Activated CD8-positive, alpha-beta memory T cell treated with anti-CD3 and anti-CD28 coated beads, Interleukin-2, amount 50 U/mL, for 24 hours (primary cell): ENCODE results near the gene BHLHE40.

Experiments
- DNase-seq: peaks from one replicate; pipeline ENCODE4 v3.0.0-alpha.2; 2020; ENCODE audit errors: extremely low read depth

Gene BHLHE40

GRCh38 chr3:5001135-5001534 lies 21.9 kb downstream of the BHLHE40 start:
- DNase-seq, result no peak

DNA sequence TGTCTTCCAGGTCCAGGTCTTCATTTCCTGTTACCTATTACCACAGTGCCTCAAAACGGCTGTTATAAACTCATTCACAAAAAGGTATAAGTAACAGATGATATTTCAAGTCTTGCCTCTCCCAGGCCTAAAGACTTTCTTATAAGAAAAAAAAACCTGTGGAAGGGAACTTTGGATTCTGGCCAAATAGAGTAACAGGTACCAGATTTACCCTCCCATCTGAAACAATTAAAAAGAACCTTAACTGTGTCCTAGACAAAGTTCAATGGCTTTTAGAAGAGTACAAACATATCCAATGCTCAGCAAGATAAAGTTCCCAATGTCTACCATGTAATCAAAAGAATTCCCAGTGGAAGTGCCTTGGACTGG lies 22.6 kb downstream of the BHLHE40 start:
- DNase-seq, result no peak

DNA sequence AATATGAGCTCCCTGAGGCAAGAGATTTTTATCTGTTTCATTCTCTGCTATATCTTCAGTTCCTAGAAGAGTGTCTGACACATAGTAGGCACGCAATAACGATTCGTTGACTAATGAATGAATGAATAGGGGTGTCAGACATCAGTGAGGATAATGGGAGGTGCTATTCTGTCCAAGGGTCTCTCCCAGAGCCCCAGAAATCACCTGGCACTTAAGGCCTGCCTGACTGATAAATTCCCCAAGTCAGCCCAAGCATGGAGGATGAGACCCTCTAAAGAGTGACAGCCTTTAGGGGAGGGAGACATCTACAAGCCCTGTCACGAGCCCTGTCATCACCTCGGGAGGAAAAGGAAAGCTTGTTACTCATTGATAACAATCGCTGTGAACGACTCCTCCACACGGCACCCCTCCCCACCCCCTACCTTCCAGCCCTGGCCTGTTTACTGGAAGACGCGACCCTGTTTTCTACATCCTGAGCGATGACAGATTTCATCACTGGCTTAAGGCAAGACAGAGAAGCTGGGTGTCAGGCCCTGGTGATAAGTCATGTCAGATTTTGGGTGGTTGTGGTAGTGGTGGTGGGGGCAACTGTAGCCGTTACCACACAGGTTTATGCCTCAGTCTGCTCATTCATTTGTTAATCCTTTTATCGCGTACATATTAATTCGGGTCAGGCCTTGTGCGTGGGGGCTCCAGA lies 23.1 kb downstream of the BHLHE40 start:
- DNase-seq, result peak; percentile 63

DNA sequence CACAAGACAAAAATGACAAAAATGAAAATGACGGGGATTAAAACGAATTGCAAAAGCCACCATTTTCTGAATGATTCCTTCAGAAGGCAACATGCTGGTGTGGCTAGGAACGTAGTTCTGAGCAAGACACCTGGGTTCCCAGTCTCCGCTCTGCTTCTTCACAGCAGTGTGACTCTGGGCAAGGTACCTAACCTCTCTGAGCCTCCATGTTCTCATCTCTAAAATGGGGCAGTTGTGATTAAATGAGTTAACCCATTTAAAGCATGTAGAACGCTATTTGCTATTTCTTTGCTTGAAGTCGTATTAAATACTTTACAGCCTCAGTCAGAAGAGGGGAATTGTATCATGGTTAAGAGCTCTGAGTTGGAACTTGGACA lies 23.6 kb downstream of the BHLHE40 start:
- no peak for DNase-seq

DNA sequence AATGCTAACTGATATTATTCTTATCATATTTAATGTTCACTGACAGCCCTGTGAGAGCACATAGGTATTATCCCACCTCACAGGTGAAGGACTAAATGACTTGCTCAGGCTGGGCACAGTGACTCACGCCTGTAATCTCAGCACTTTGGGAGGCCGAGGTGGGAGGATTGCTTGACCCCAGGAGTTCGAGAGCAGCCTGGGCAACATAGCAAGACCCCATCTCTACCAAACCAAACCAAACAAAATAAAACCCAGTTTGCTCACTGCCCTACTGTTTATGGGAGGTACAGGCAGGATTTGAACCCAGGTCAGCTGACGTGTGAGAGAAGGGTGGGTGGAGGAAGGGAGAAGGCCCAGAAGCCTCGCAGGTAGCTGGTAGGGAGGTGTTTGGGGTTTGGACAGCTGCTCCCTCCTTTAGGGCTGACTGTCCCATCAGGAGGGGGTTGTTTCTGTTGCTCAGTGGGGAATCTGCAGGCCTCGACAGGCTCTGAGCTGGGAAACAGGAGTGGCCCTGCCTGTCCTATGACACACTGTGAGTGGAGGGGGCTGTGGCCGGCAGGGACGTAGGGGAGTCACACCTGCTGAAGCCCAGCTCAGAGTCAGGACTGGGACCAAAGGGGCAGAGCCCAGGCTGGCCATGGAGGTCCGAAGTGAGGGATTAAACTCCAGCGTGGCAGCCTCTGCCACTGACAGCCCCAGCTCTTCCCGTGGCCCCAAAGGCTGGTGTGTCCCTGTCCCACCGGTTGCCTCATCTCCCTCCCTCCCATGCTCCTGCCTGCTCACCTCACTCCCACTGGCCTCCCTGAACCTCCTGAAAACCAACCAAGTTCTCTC lies 25.3 kb downstream of the BHLHE40 start:
- no peak for DNase-seq

GRCh38 chr3:5005367-5005766 lies 26.1 kb downstream of the BHLHE40 start:
- DNase-seq, result no peak

DNA sequence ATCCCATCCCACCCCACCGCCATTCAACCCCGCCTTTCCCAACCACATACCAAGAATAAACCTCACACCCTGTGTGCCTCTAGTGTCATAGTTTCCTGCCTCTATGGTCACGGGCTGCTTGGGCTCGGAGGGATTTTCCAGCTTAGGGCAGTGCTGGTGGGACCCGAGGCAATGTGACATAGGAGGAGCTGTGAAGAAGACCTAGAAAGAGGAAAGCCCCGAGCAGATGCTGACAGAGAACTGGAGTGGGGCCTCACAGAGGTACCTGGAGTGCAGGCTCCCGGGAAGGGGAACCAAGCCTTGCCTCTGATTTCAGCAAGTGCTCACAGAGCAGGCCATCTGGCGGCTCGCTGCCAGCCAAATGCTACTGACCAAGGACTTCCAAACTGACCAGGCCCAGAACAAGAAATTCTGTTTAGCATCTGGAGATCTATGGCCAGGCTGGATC lies 27.5 kb downstream of the BHLHE40 start:
- DNase-seq, result peak; percentile 49

- no peak for DNase-seq
Observed at GRCh38 chr3:5007873-5008272, 28.6 kb downstream of the BHLHE40 start.

GRCh38 chr3:5009506-5010109 lies 30.4 kb downstream of the BHLHE40 start:
- DNase-seq, result no peak

- no peak for DNase-seq
Observed at GRCh38 chr3:5010140-5010539, 30.9 kb downstream of the BHLHE40 start.

DNA sequence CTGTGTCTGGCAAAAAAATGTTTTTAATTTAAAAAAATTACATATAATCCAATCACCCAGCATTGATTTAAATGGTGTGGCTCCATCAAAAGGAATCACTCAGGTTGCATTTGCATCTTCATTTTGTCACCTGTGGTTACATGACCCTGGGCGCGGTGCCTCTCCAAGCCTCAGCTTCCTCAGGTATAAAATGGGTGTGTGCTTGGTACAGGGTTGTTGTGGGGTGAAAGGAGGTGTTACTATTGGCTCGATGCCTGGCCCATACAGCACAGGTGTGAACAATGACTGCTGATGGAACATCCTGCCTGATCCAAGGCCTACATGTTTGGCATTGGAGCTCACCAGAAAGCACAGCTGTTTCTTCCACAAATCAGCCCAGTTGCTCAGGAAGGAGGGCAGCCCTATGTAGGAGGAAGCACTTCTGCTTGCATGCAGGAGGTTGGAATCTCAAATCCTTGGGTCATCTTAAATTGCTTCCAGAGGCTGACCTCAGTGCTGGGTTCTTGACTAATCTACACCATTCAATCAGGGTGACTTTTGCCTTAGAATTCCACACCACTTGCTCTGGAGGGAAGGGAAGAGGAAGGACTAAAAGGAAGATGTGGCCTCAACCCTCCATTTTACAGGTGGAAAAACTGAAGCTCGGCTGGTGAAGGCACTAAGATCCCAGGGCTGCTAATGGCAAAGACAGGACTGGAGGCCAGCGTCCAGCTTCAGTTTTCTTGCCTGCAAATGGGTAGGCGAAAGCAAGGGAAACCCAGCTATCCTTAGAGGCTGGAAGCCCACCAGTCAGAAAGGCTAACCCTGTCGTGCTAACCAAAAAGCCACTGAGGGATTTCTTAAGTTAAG lies 31.7 kb downstream of the BHLHE40 start:
- no peak for DNase-seq

GRCh38 chr3:5011555-5012256 lies 32.5 kb downstream of the BHLHE40 start:
- no peak for DNase-seq

- DNase-seq, result no peak
Observed at GRCh38 chr3:5012367-5012766, 33.1 kb downstream of the BHLHE40 start.

- DNase-seq, result no peak
Observed at GRCh38 chr3:5013021-5013906, 34.0 kb downstream of the BHLHE40 start.

- DNase-seq, result no peak
Observed at GRCh38 chr3:5014391-5014790, 35.2 kb downstream of the BHLHE40 start.

- DNase-seq, result no peak
Observed at GRCh38 chr3:5015056-5015455, 35.8 kb downstream of the BHLHE40 start.

DNA sequence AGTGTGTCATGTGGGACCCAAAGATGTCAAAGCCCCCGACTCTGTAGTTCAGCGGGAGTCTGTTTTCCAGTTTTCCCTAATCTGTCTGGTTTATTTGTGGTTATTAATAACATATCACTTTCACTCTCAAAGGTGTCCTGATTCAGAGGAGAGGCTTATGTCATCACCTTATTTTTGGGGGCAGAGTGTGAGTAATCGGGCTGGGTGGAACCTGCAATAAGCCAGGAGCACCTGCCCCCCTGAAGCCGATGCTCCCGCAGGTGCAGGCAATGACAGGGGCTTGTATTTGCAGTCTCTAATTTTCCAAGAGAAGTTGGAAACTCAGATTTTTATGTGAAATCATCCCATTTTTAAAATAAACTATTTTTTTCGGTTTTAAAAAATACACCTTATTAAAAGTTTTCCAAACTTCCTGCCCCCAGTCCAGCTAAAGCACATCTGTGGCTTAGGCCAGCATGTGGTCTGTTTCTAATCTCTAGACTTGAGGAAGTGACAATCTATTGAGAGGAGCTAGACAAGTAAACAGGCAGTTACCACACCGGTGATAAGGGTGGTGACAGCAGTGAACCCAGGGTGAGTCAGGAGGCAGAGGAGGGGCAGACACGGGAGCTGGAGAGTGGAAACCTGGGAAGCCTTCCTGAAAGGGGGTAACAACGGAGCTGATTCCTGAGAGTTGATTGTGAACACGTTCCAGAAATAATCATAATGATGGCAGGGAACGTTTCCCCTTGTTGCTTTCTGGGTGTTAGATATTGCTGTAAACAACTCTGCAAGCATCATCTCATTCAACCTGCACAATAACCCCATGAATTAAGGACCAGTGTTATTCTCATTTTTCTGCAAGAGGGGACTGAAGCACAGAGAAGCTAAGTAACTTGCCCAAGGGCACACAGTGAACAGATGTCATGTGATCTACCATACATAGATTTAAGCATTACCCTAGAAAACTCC lies 37.2 kb downstream of the BHLHE40 start:
- no peak for DNase-seq

GRCh38 chr3:5017925-5018531 lies 38.8 kb downstream of the BHLHE40 start:
- DNase-seq, result no peak
